IPS-11a (cell line): ENCODE measurements around the gene FCHSD2.
"Not testable (repeated sequence)": the region's sequence is repeated elsewhere in the genome, so short reads cannot be mapped to it uniquely, and the experiment has no call there.

Source experiments
- H3K4me3 ChIP-seq: one replicate; pipeline ENCODE4 v1.5.1; 2013; ENCODE audit warnings: low read depth, low read length, control low read depth

Gene FCHSD2

GRCh38 chr11:73126804-73127480 is 15.2 kb downstream of the FCHSD2 start:
- H3K4me3 ChIP-seq, result no peak overlapping the region

DNA sequence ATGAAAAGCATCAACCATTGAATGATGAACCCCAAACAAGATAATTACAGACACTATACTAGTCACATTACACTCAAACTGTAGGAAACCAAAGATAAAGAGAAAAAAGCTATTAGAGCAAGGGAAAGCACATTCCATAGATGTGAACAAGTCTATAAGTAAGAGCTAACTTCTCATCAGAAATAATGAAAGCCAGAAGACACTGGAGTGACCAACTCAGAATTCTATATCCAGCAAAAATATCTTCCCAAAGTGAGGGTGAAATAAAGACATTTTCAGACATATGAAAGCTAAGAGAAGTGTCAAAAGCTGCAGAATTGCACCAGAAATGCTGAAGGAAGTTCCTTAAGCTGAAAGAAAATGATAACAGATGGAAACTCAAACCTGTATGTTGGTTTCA is 17.3 kb downstream of the FCHSD2 start:
- H3K4me3 ChIP-seq, result no peak overlapping the region

DNA sequence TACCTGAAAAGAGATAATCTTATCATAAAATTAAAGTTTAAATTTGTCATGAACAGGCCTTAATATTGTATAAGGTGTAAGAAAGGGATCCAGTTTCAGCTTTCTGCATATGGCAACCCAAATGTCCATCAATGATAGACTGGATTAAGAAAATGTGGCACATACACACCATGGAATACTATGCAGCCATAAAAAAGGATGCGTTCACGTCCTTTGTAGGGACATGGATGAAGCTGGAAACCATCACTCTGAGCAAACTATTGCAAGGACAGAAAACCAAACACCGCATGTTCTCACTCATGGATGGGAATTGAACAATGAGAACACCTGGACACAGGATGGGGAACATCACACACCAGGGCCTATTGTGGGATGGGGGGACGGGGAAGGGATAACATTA is 18.2 kb downstream of the FCHSD2 start:
- H3K4me3 ChIP-seq, result not testable (repeated sequence)

DNA sequence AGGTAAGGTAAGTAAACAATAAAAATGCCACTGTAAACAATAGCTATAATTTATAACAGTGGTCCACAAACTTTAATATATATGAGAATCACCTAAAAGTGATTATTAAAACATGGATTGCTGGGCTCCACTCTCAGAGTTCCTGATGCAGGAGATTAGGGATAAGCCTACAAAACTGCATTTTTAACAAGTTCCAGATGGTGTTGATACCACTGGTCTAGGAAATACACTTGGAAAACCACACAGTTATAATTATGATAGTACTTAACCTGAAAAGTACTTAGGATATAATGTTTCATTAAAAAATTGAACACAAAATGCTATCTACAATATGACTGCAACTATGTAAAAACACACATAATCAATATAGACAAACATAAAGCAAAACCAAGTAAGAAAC is 20.4 kb downstream of the FCHSD2 start:
- no peak overlapping the region for H3K4me3 ChIP-seq

DNA sequence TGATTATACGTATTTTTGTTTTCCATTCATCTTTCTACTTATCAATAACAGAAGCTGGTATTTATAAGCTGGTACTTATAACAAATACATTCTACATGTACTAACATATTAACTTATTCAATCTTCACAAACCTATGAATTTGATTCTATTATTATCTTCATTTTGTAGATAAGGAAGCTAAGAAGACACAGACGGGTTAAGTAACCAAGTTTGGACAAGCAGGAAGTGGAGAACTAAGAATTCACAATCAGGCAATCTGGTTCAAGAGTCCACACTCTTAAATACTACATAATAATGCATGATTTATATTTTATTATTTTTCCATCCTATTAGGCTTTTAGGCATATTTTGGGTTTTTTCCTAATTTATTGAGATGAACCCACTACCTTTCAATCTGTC is 25.0 kb downstream of the FCHSD2 start:
- H3K4me3 ChIP-seq, result no peak overlapping the region

DNA sequence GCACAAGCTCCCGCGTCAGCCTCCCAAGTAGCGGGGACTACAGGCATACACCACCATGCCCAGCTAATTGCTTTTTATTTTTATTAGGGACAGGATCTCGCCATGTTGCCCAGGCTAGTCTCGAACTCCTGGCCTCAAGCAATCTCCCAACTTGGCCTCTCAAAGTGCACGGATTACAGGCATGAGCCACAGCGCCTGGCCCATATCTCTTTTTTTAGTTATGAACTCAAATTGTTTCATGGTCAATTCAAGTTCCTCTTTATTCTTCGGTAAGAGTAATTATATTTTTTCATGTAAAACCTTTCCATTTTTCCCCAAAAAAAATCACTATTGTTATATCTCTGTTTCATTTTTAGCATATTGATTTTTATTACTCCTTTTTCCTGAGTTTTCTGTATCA is 25.5 kb downstream of the FCHSD2 start:
- H3K4me3 ChIP-seq, result no peak overlapping the region

GRCh38 chr11:73114835-73115220 is 27.3 kb downstream of the FCHSD2 start:
- no peak overlapping the region for H3K4me3 ChIP-seq

DNA sequence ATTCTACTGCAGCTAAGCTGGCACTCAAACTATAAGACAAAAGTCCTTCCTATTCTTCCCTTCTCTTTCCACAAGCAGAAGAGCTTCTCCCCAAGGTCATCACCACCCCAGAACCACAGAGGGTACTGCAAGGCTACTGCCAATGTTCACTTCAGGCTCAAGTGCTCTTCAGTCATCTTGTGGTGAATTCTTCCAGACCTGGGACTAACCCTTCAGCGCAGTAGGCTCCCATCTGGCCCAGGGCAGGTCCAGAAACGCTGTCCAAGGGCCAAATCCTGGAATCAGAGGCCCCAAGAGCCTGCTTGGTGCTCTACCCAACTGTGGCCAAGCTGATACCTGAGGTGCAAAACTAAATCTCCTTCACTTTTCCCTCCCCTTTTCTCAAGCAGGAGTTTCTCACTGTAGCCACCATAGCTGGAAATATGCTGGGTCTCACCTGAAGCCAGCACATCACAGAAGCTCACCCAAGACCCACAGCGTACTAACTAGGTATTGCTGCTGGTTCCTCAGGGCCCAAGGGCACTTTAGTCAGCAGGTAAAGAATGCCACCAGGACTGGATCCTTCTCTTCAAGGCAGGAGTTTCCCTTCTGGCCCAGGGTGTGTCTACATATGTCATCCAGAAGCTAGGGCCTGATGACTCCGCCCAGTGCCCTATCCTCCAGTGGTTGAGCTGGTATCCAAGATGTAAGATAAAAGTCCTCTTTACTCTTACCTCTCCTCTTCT is 27.8 kb downstream of the FCHSD2 start:
- no peak overlapping the region for H3K4me3 ChIP-seq

DNA sequence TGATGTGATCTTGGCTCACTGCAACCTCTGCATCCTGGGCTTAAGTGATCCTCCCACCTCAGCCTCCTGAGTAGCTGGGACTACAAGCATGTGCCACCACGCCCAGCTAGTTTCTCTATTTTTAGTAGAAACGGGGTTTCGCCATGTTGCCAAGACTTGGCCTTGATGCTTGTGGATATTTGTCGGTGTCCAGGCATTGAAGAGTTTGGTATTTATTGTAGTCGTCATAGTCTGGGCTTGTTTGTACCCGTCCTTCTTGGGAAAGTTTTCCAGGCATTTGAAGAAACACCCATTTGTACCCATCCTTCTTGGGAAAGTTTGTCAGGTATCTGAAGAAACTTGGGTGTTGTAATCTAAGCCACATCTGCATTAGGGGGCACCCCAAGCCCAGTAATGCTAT is 28.7 kb downstream of the FCHSD2 start:
- H3K4me3 ChIP-seq, result no peak overlapping the region

DNA sequence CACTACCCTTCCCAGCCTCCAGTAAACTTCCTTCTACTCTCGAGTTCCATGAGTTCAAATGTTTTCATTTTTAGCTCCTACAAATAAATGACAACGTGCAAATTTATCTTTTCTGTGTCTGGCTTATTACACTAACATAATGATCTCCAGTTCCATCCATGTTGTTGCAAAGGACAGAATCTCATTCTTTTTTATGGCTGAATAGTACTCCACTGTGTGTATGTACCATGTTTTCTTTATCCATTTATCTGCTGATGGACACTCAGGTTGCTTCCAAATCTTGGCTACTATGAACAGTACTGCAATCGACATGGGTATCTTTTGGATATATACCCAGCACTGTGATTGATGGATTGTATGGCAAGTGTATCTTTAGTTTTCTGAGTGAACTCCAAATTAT is 34.5 kb downstream of the FCHSD2 start:
- no peak overlapping the region for H3K4me3 ChIP-seq

DNA sequence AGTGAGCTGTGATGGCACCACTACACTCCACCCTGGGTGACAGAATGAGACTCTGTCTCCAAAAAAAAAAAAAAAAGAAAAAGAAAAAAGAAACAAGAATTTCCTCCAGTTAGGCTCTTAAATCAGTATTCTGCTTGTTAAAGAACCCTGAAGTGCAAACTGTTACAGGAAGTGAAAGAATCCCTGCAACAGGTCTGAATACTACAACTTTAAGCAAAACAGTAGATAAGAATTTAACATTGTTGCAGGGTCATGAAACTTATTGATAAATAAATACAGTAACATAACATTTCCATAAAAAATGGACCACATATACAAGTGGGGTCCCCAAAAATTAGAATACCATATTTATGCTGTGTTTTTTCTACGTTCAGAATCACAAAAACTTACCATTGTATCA is 35.8 kb downstream of the FCHSD2 start:
- H3K4me3 ChIP-seq, result no peak overlapping the region

DNA sequence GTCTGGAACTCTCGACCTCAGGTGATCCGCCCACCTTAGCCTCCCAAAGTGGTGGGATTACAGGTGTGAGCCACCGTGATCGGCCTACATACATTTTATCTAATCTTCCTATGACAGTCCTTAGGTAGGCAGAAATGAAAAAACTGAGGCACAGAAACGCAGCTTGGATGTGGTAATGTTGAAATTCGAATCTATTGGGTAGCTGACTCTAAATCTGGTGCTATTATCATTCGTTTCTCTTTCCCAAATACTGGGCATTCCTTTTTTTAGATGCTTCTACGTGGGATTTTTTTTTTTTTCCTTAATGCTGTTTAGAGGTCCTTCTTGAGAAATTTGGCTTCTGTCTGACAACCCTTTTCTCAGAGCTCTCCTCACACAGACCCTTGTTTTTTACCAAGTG is 41.5 kb downstream of the FCHSD2 start:
- H3K4me3 ChIP-seq, result no peak overlapping the region

DNA sequence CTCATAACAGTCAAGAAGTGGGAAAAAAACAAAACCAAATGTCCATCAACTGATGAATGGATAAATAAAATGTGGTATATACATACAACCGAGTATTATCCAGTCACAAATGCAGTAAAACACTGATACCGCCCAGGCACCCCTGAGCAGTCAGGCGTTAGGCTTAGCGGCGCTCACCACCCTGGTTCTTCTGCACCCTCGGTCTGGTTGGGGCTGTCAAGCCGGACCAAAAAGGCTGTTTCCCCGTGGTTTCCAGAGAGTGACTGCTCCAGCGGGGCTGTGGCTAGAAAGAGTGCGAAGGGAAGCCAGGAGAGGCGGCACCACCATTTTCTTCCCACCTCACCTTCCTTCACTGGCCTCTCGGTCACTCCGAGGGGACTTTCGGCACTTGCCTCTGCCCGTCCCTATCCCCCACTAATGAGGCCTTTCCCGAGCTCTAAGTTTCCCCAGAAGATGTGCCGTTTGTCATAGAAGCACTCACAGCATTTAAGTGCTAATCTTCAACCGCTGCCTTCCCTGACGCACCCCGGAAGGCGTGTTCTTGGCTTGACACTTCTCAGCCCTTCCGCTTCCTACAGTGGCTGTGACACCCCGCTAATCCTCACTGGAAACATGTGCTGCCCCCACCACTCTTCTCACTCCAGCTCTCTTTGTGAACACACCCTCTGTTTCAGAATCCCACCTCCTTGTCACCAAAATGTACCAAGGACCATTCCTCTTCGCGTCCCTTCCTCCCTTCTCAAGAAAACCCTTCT is 42.4 kb downstream of the FCHSD2 start:
- H3K4me3 ChIP-seq, result no peak overlapping the region

DNA sequence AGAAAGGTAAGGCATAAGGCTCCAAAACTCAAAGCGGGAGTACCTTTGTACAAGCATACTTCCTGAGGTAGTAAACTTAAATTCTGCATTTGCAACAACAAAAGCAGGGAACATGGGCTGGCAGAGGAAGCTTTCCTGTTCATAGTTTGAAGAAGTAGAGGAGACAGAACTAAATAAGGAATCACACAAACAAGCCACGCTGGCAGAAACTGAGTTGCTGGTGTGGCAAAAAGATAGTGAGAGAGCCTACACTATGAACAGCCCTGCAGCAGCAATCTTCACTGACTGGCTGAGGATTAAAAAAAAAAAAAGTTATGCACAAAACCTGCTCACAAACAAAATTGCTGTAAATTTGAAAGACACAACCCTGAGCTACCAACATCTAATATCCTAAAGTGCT is 46.5 kb downstream of the FCHSD2 start:
- no peak overlapping the region for H3K4me3 ChIP-seq

DNA sequence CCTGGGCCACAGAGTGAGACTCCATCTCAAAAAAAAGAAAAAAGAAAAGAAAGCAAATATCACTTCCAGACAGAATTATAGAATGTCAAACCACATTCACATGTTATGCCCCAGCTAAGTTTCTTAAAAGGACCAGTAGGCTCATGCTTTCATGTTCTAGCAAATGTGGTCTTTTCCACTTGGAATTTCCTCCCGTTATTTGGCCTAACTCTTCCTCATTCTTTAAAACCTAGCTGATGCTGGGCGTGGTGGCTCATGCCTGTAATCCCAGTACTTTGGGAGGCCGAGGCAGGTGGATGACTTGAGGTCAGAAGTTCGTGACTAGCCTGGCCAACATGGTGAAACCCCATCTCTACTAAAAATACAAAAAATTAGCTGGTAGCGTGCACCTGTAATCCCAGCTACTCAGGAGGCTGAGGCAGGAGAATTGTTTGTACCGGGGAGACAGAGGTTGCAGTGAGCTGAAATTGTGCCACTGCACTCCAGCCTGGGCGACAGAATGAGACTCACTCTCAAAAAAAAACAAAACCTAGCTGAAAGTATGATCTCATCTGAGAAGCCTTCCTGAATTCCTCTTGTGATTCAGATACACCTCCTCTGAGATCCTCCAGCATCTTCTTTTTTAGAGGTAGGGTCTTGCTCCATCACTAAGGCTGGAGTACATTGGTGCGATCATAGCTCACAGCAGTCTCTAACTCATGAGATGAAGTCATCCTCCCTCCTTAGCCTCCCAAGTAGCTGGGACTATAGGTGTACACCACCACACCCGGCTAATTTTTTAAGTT is 50.4 kb downstream of the FCHSD2 start:
- no peak overlapping the region for H3K4me3 ChIP-seq

DNA sequence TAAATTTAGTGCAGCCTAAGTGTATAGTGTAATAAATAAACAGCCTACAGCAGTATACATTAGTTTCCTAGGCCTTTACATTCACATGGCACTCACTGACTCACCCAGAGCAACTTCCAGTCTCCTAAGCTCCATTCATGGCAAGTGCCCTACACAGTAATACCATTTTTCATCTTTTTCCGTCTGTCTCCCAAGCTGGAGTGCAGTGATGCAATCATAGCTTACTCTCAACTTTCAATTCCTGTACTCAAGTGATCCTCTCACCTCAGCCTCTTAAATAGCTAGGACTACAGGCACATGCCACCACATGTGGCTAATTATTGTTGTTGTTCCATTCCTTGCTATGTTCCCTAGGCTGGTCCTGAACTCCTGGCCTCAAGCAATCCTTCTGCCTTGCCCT is 54.4 kb downstream of the FCHSD2 start:
- no peak overlapping the region for H3K4me3 ChIP-seq

DNA sequence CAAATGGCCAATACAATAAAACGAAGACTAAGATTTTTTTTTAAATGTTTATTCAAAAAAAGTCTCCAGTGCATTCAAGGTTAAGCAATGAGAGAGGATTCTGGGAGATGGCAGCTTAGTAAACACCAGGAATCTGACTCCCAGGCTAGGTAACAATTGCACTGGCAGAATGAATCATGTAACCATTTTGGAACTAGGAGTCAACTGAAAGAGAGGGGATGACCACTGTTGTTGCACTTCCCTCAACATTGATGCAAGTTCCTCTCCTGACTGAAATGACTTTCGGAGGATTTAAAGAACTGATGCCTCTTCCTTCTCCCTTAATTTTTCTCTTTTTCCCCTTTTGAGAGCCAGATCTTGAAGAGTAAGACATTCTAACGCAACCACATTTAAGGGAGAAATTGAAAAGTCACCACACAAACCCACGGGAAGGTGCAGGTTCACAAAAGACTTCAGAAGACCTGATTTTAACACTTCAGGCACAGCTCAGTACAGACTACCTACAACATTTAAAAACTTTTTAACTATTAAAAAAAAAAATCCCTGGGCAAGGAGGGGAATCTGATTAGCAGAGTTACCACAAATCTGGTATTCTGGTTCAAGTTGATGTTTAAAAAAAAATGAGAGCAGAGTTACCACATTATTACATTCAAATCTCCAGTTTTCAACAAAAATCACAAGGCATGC is 56.8 kb downstream of the FCHSD2 start:
- H3K4me3 ChIP-seq, result no peak overlapping the region

DNA sequence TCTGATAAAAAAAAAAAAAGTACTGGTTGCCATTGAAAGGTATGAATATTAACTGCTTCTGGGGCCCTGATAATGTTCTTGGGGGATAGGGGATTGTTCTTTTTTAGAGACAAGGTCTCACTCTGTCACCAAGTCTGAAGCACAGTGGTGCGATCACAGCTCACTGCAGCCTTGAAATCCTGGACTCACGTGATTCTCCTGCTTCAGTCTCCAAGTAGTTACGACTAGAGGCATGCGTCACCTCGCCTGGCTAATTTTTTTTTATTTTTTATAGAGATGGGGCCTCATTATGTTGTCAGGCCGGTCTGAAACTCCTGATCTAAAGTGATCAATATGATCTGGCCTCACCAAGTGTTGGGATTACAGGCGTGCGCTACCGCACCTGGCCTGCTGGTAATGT is 63.5 kb downstream of the FCHSD2 start:
- no peak overlapping the region for H3K4me3 ChIP-seq

DNA sequence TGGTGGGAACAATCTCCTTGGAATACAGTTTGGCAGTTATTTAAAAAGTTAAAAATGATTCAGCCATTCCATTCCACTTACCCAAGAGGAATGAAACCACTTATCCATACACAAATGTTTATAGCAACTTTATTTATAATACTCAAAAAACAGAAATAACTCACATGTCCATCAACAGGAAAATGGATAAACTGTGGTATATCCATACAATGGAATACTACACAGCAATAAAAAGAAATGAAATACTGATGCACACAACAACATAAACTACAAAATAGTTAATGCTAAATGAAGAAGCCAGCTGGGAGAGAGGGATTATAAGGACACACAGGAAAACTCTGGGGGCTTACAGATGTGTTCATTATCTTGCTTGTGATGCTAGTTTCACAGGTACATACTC is 64.7 kb downstream of the FCHSD2 start:
- no peak overlapping the region for H3K4me3 ChIP-seq

DNA sequence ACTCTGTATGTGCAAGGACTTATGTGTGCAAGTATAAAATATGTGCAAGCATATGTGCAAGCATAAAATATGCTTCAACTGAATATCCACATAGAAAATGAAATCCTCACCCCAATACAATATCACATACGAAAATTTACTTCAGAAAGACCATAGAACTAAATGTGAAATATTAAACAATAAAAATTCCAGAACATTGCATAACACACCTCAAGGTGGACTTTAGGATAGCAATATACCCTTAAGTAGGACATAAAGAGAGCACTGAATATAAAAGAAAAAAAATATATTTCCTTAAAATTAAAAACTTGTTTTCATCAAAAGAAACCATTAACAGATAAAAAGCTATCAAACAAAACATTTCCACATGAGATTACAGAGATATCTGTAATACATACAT is 67.8 kb downstream of the FCHSD2 start:
- H3K4me3 ChIP-seq, result no peak overlapping the region

- no peak overlapping the region for H3K4me3 ChIP-seq
These were observed 69.1 kb downstream of the FCHSD2 start for GRCh38 chr11:73072935-73073481.
